ENCODE measurements around the gene PTK7. TPM values are rescaled to one million over a fixed set of nuclear protein-coding genes. Genes with fewer than 3 reads are reported as not detected.
A peak's percentile ranks its signal among the peaks of the same experiment; 100 is the strongest.

PTK7 gene
- total and polyA plus RNA-seq, 2 donors from 2014 or later, result 26.0 to 55.2 TPM

DNA sequence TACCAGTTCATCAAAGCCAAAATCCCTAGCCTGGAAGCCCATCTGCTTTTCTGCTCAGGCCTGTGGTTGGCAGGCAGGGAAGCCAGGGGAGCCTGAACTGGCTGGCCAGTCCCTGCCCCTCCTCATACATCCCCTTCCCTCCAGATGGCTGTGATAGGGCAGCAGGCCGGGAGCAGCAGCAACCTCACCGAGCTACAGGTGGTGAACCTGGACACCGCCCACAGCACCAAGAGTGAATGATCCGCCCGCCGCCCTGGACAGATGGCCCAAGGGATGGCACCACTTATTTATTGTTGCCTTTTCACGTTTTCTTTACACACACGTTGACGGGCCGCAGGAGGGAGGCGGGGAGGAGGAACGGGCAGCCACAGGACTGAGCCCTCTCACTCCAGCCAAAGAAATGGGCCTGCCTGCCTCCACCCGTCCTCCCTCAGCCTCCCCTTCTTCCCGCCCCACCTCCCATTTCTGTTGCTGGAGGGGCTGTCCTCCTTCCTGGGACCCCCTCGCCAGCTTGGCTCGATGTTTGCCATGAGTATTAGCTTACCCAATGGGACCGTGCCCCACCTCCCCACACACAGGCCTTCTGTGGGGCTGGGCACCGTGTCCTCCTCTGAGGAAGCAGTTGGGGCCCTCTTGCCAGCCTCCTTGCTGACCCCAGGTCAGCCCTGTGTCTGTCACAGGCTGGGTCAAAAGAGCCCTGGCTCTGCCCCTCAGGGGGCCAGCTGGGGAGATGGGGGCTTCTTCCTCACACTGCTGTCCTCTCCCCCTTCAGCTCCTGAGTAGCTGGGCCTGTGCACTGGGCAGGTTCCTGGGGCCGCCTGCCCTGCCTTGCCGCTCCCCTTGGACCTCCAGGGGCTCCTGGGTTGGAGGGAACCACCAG is 103.1 kb downstream of the PTK7 start:
- FAIRE-seq, result no peak
- DNase-seq, result no peak
- H3K9ac ChIP-seq (ENCODE audit: low read length in 3 of 3), result no peak overlapping the region
- intact Hi-C loops (cut with DNase I), result no loop called here
- H3K9me3 ChIP-seq (ENCODE audit: control insufficient read depth in 2 of 3, insufficient read depth in 1 of 3, low read length in 3 of 3), result no peaks in the 10 kb centered on the region
- peaks cover 2 to 21% (median 12%) of the 10 kb centered on the region in 3 donors for H3K4me1 ChIP-seq (ENCODE audit: control insufficient read depth in 2 of 3, insufficient read depth in 2 of 3, low read depth in 1 of 3, low read length in 3 of 3)
- no peak overlapping the region for H3K27ac ChIP-seq (ENCODE audit: low read depth in 2 of 2, low read length in 2 of 2)
- H3K4me3 ChIP-seq (ENCODE audit: low read length in 3 of 3), result no peak overlapping the region
- H3K36me3 ChIP-seq (ENCODE audit: control insufficient read depth in 2 of 3, insufficient read depth in 3 of 3, low read length in 3 of 3), result peaks cover 17 to 41% (median 21%) of the 10 kb centered on the region in 3 donors
- no peaks in the 10 kb centered on the region for H3K27me3 ChIP-seq (ENCODE audit: control insufficient read depth, insufficient read depth, low read length)
- no peak for TF ChIP-seq CTCF (IDR thresholded peaks at IDR 0.05; ENCODE audit: borderline replicate concordance, extremely low read depth, insufficient read depth)

GRCh38 chr6:43180058-43180457 is 103.9 kb downstream of the PTK7 start:
- peaks cover 2 to 17% (median 7%) of the 10 kb centered on the region in 3 donors for H3K4me1 ChIP-seq (ENCODE audit: control insufficient read depth in 2 of 3, insufficient read depth in 2 of 3, low read depth in 1 of 3, low read length in 3 of 3)
- H3K9me3 ChIP-seq (ENCODE audit: control insufficient read depth in 2 of 3, insufficient read depth in 1 of 3, low read length in 3 of 3), result no peaks in the 10 kb centered on the region

DNA sequence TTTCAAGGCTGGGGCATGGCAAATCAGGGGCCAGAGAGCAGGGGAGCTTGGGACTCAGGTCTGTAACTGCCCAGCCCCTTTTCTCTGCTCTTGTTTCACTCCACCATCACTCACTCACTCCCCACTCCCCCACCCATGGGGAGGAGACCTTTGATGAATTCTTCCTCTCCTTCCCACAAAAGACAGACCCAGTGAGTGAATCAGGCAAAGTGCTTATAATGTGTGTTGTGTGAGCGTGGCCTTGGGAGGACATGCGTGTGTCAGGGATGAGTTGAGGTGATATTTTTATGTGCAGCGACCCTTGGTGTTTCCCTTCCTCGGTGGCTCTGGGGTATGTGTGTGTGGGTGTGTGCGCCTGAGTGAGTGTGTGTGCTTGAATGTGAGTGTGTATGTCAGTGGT is 104.9 kb downstream of the PTK7 start:
- Histone ChIP-seq H3K27ac (ENCODE audit: low read depth in 2 of 2, low read length in 2 of 2) (no peak overlapping the region), H3K4me1 (ENCODE audit: control insufficient read depth in 2 of 3, insufficient read depth in 2 of 3, low read depth in 1 of 3, low read length in 3 of 3) (peaks cover 2 to 16% (median 5%) of the 10 kb centered on the region in 3 donors), H3K9ac (ENCODE audit: low read length in 3 of 3) (peak overlapping the region in 1 of 3 donors; percentile 10)

More at GRCh38 chr6:43180058-43180457, 103.9 kb downstream of the PTK7 start:
- no peak for TF ChIP-seq CTCF (IDR thresholded peaks at IDR 0.05; ENCODE audit: borderline replicate concordance, extremely low read depth, insufficient read depth)
- Histone ChIP-seq H3K36me3 (ENCODE audit: control insufficient read depth in 2 of 3, insufficient read depth in 3 of 3, low read length in 3 of 3) (peaks cover 16 to 37% (median 21%) of the 10 kb centered on the region in 3 donors), H3K9ac (ENCODE audit: low read length in 3 of 3) (no peak overlapping the region), H3K27ac (ENCODE audit: low read depth in 2 of 2, low read length in 2 of 2) (no peak overlapping the region), H3K4me3 (ENCODE audit: low read length in 3 of 3) (no peak overlapping the region), H3K27me3 (ENCODE audit: control insufficient read depth, insufficient read depth, low read length) (no peaks in the 10 kb centered on the region)
- FAIRE-seq, result no peak
- no peak for DNase-seq
- intact Hi-C loops (cut with DNase I), result no loop called here

More for the DNA sequence above, 104.9 kb downstream of the PTK7 start:
- Histone ChIP-seq H3K27me3 (ENCODE audit: control insufficient read depth, insufficient read depth, low read length) (no peaks in the 10 kb centered on the region), H3K9me3 (ENCODE audit: control insufficient read depth in 2 of 3, insufficient read depth in 1 of 3, low read length in 3 of 3) (no peaks in the 10 kb centered on the region), H3K36me3 (ENCODE audit: control insufficient read depth in 2 of 3, insufficient read depth in 3 of 3, low read length in 3 of 3) (peaks cover 6 to 28% (median 17%) of the 10 kb centered on the region in 3 donors), H3K4me3 (ENCODE audit: low read length in 3 of 3) (no peak overlapping the region)
- no peak for TF ChIP-seq CTCF (IDR thresholded peaks at IDR 0.05; ENCODE audit: borderline replicate concordance, extremely low read depth, insufficient read depth)
- intact Hi-C loops (cut with DNase I), result no loop called here
- FAIRE-seq, result no peak
- peak in 4 of 5 donors; percentile 30 to 63 (median 52) for DNase-seq
